ENCODE data around the gene GCK.

- TF ChIP-seq CTCF (IDR thresholded peaks at IDR 0.05) (no peak), EZH2 (IDR thresholded peaks at IDR 0.05; ENCODE audit: borderline replicate concordance, insufficient read depth, low read depth, low read length, poor library complexity, severe bottlenecking) (no peak)
These were observed 93.5 kb downstream of the GCK start for GRCh38 chr7:44095781-44096180.
